T-helper 2 cell treated with Interferon-gamma antibody and Interleukin-4, amounts not matched to agents 100 ng/mL and 5 ng/mL, for 36 hours (primary cell): ENCODE results near the gene LTC4S. TPM values are rescaled to one million over a fixed set of nuclear protein-coding genes. Genes with fewer than 3 reads are reported as not detected.

Experiments used
- intact Hi-C: fragments of 100-400 bp; cut with micrococcal nuclease; formaldehyde crosslinking; loops from one replicate; pipeline ENCODE4 v1.15.1; 2023
- total RNA-seq: library from RNA; stranded (reverse); gene quantifications from 2 replicates; pipeline ENCODE4 v1.2.3, GENCODE V29; 2022

Gene LTC4S
- total RNA-seq, 1 donor from 2014 or later: 2.3 TPM

DNA sequence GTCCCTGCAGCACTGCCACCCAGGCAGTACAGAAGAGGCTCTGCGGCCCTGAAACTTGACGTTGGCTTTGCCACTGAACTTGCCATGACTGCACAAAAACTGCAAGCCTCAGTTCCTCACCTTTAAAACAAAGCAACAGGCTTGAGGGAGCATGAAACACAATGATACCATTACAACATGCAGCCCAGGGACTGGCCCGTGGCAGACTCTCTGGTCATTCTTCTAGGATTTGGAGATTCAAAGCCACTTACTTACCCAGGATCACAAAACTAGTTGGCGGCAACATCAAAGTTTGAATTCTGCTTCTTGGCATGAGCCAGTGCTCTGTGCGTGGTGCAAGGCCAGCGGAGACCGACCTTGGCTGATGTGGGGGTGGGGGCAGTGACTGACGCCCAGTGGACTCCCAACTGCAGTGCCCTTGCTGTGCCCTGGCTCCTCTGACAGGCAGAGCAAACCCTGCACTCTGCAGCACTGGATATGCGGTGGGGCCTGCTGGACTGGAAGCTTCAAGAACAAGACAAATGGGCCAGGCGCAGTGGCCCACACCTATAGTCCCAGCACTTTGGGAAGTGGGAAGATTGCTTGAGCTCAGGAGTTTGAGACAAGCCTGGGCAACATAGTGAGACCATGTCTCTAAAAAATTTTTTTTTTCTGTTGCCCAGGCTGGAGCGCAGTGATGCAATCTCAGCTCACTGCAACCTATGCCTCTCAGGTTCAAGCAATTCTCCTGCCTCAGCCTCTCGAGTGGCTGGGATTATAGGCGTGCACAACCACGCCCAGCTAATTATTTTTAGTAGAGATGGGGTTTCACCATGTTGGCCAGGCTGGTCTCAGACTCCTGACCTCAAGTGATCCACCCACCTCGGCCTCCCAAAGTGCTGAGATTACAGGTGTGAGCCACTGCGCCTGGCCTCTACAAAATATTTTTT lies 45.8 kb downstream of the LTC4S start:
- intact Hi-C loops: no loop called here

DNA sequence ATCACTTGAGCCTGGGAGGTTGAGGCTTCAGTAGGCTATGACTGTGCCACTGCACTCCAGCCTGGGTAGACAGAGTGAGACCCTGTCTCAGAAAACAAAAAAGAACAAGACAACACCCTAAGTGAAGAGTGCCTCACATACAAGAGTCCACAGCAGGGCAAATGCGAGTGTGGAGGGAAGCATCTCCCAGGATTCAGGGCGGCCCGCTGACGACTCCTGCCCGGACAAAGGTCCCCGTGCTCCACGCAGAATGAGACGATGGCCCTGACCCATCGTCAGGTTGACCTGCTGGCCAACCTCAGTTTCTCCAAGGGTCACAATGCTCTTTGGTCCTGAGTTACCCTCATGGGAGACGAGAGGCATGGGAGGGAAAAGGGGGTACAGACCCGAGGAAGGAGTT lies 46.5 kb downstream of the LTC4S start:
- intact Hi-C loops: no loop called here

- intact Hi-C loops: no loop called here
These were observed 47.0 kb downstream of the LTC4S start for GRCh38 chr5:179840766-179841165.

DNA sequence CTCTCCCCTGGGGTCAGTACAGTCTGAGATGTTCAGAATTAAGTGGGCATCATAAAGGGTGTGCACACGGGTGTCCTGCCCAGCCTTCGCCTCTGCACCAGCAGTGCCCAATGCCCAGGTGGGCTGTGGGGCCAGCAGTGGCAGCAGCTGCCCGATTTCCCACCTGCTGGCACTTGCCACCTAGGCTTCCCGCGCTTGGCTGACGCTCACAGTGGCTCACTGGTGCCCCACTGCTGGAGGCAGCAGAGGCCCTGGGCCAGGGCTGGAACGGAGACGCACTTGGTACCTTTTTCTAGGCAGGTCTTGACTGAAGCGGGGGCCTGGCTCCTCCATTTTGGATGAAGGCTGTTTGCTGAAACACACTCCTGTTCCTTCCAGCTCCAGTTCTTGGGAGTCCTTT lies 47.8 kb downstream of the LTC4S start:
- intact Hi-C loops: no loop called here

Other genes starting within 250 kb of the LTC4S start
- 46.0 and 49.7 TPM in 2 replicates for gene RUFY1, start 243.4 kb upstream of the LTC4S start, total RNA-seq
- 1,116 and 1,120 TPM in 2 replicates for gene HNRNPH1, start 170.3 kb upstream of the LTC4S start, total RNA-seq
- 0.32 and 0.57 TPM in 2 replicates for gene CBY3, start 113.0 kb upstream of the LTC4S start, total RNA-seq
- gene CANX, start 95.0 kb upstream of the LTC4S start, total RNA-seq: 547 and 558 TPM in 2 replicates
- gene MAML1, start 61.2 kb upstream of the LTC4S start, total RNA-seq: 33.3 and 36.2 TPM in 2 replicates
- 82.5 and 86.8 TPM in 2 replicates for gene MGAT4B, start 12.9 kb downstream of the LTC4S start, total RNA-seq
- gene SQSTM1, start 26.9 kb downstream of the LTC4S start, total RNA-seq: 105 and 120 TPM in 2 replicates
- 18.7 and 21.0 TPM in 2 replicates for gene MRNIP, start 64.8 kb downstream of the LTC4S start, total RNA-seq
- gene TBC1D9B, start 113.9 kb downstream of the LTC4S start, total RNA-seq: 91.9 and 95.0 TPM in 2 replicates